Measurements from ENCODE around the gene ATE1. TPM values are rescaled to one million over a fixed set of nuclear protein-coding genes. Genes with fewer than 3 reads are reported as not detected.

ATE1 gene
- total RNA-seq, 1 donor from 2014 or later, result 22.6 TPM

GRCh38 chr10:121715969-121716368, 211.9 kb downstream of the ATE1 start:
- H3K27me3 ChIP-seq (ENCODE audit: insufficient read depth, low read length), result no peaks in the 10 kb centered on the region
- no peaks in the 10 kb centered on the region for H3K4me1 ChIP-seq (ENCODE audit: insufficient read depth, low read length)
- Mint-ChIP-seq H3K9me3 (ENCODE audit: unreplicated experiment) (peaks cover 6% of the 10 kb centered on the region), H3K4me3 (ENCODE audit: unreplicated experiment) (no peak overlapping the region), H3K27ac (ENCODE audit: unreplicated experiment) (no peak overlapping the region), H3K4me1 (ENCODE audit: low read depth, unreplicated experiment) (no peaks in the 10 kb centered on the region), H3K36me3 (ENCODE audit: low read depth, unreplicated experiment) (no peaks in the 10 kb centered on the region), H3K27me3 (ENCODE audit: low read depth, unreplicated experiment) (no peaks in the 10 kb centered on the region)
- no peak overlapping the region for H3K9ac ChIP-seq (ENCODE audit: low read length)
- TF ChIP-seq EZH2 (IDR thresholded peaks at IDR 0.05; ENCODE audit: insufficient read depth, low read length), result no peak
- TF ChIP-seq, protein P1, sequence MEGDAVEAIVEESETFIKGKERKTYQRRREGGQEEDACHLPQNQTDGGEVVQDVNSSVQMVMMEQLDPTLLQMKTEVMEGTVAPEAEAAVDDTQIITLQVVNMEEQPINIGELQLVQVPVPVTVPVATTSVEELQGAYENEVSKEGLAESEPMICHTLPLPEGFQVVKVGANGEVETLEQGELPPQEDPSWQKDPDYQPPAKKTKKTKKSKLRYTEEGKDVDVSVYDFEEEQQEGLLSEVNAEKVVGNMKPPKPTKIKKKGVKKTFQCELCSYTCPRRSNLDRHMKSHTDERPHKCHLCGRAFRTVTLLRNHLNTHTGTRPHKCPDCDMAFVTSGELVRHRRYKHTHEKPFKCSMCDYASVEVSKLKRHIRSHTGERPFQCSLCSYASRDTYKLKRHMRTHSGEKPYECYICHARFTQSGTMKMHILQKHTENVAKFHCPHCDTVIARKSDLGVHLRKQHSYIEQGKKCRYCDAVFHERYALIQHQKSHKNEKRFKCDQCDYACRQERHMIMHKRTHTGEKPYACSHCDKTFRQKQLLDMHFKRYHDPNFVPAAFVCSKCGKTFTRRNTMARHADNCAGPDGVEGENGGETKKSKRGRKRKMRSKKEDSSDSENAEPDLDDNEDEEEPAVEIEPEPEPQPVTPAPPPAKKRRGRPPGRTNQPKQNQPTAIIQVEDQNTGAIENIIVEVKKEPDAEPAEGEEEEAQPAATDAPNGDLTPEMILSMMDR (IDR thresholded peaks at IDR 0.05; ENCODE audit: insufficient read depth, low read depth, low read length), result no peak
- no peak overlapping the region for H3K4me2 ChIP-seq (ENCODE audit: low read length)
- H3K79me2 ChIP-seq (ENCODE audit: insufficient read depth, low read length), result no peaks in the 10 kb centered on the region
- no peaks in the 10 kb centered on the region for H3K36me3 ChIP-seq (ENCODE audit: insufficient read depth, low read length)
- no peak overlapping the region for H2AFZ ChIP-seq (ENCODE audit: low read depth, low read length)
- H3K9me3 ChIP-seq (ENCODE audit: insufficient read depth, low read depth, low read length), result no peaks in the 10 kb centered on the region
- FAIRE-seq (no peak), DNase-seq (ENCODE audit: low read depth) (no peak)
- no peaks in the 10 kb centered on the region for H4K20me1 ChIP-seq (ENCODE audit: insufficient read depth, low read length)
- no peak overlapping the region for H3K4me3 ChIP-seq (ENCODE audit: insufficient read depth, low read depth, low read length)
- H3K27ac ChIP-seq (ENCODE audit: low read depth, low read length), result no peak overlapping the region

DNA sequence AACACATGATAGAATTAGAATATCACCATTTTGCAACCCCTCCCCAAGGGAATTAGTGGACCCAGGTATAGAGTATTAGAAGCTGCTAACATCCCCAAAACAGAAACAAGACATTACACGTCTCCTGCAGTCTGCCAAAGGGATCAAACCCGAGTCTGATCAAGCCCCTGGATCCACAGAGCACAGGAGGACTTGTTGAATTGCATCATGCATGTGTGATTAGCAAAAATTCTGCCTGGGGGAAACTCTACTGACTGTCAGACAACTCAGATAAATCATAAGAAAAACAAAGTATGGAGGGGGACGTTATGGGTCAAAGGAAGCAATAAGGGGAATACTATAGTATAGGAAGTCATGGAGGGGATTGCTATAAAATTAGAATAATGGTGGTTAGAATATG, 212.8 kb downstream of the ATE1 start:
- H3K4me1 Mint-ChIP-seq (ENCODE audit: low read depth, unreplicated experiment), result peaks cover 5% of the 10 kb centered on the region
- no peak overlapping the region for H3K9ac ChIP-seq (ENCODE audit: low read length)
- DNase-seq (ENCODE audit: low read depth) (no peak), FAIRE-seq (no peak)
- H3K4me3 Mint-ChIP-seq (ENCODE audit: unreplicated experiment), result no peak overlapping the region
- no peak overlapping the region for H3K27ac Mint-ChIP-seq (ENCODE audit: unreplicated experiment)
- no peaks in the 10 kb centered on the region for H3K36me3 ChIP-seq (ENCODE audit: insufficient read depth, low read length)
- H3K9me3 Mint-ChIP-seq (ENCODE audit: unreplicated experiment), result peaks cover 3% of the 10 kb centered on the region
- H3K4me2 ChIP-seq (ENCODE audit: low read length), result no peak overlapping the region
- H3K36me3 Mint-ChIP-seq (ENCODE audit: low read depth, unreplicated experiment), result no peaks in the 10 kb centered on the region
- no peak for TF ChIP-seq EZH2 (IDR thresholded peaks at IDR 0.05; ENCODE audit: insufficient read depth, low read length)
- TF ChIP-seq, protein P1 (IDR thresholded peaks at IDR 0.05; ENCODE audit: insufficient read depth, low read depth, low read length), result no peak
- no peaks in the 10 kb centered on the region for H3K27me3 ChIP-seq (ENCODE audit: insufficient read depth, low read length)
- no peak overlapping the region for H3K4me3 ChIP-seq (ENCODE audit: insufficient read depth, low read depth, low read length)
- H3K79me2 ChIP-seq (ENCODE audit: insufficient read depth, low read length), result no peaks in the 10 kb centered on the region
- no peak overlapping the region for H3K27ac ChIP-seq (ENCODE audit: low read depth, low read length)
- H2AFZ ChIP-seq (ENCODE audit: low read depth, low read length), result no peak overlapping the region
- no peaks in the 10 kb centered on the region for H3K9me3 ChIP-seq (ENCODE audit: insufficient read depth, low read depth, low read length)
- H3K4me1 ChIP-seq (ENCODE audit: insufficient read depth, low read length), result peaks cover 4% of the 10 kb centered on the region
- no peaks in the 10 kb centered on the region for H3K27me3 Mint-ChIP-seq (ENCODE audit: low read depth, unreplicated experiment)
- no peaks in the 10 kb centered on the region for H4K20me1 ChIP-seq (ENCODE audit: insufficient read depth, low read length)

DNA sequence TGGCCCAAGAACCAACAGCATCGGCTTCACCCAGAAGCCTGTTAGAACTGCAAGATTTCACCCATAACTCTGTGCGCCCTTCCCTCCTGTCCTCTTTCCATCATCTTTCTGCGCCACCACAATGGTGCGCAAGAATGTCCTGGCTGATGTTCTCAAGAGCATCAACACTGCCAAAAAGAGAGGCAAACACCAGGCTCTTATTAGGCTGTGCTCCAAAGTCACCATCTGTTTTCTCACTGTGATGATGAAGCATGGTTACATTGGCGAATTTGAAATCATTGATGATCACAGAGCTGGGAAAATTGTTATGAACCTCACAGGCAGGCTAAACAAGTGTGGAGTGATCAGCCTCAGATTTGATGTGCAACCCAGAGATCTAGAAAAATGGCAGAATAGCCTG, 214.3 kb downstream of the ATE1 start:
- Mint-ChIP-seq H3K36me3 (ENCODE audit: low read depth, unreplicated experiment) (no peaks in the 10 kb centered on the region), H3K4me1 (ENCODE audit: low read depth, unreplicated experiment) (peaks cover 18% of the 10 kb centered on the region), H3K4me3 (ENCODE audit: unreplicated experiment) (no peak overlapping the region), H3K9me3 (ENCODE audit: unreplicated experiment) (peaks cover 3% of the 10 kb centered on the region), H3K27ac (ENCODE audit: unreplicated experiment) (no peak overlapping the region), H3K27me3 (ENCODE audit: low read depth, unreplicated experiment) (no peaks in the 10 kb centered on the region)
- Histone ChIP-seq H3K4me2 (ENCODE audit: low read length) (no peak overlapping the region), H3K9me3 (ENCODE audit: insufficient read depth, low read depth, low read length) (no peaks in the 10 kb centered on the region), H2AFZ (ENCODE audit: low read depth, low read length) (no peak overlapping the region), H3K4me3 (ENCODE audit: insufficient read depth, low read depth, low read length) (no peak overlapping the region), H3K27me3 (ENCODE audit: insufficient read depth, low read length) (no peaks in the 10 kb centered on the region), H3K36me3 (ENCODE audit: insufficient read depth, low read length) (no peaks in the 10 kb centered on the region), H3K9ac (ENCODE audit: low read length) (no peak overlapping the region), H3K79me2 (ENCODE audit: insufficient read depth, low read length) (no peaks in the 10 kb centered on the region), H3K4me1 (ENCODE audit: insufficient read depth, low read length) (peaks cover 18% of the 10 kb centered on the region), H3K27ac (ENCODE audit: low read depth, low read length) (no peak overlapping the region), H4K20me1 (ENCODE audit: insufficient read depth, low read length) (no peaks in the 10 kb centered on the region)
- TF ChIP-seq, protein P1 (IDR thresholded peaks at IDR 0.05; ENCODE audit: insufficient read depth, low read depth, low read length), result no peak
- no peak for TF ChIP-seq EZH2 (IDR thresholded peaks at IDR 0.05; ENCODE audit: insufficient read depth, low read length)
- DNase-seq (ENCODE audit: low read depth) (no peak), FAIRE-seq (no peak)
